ENCODE data around the gene SEMA7A.

DNA sequence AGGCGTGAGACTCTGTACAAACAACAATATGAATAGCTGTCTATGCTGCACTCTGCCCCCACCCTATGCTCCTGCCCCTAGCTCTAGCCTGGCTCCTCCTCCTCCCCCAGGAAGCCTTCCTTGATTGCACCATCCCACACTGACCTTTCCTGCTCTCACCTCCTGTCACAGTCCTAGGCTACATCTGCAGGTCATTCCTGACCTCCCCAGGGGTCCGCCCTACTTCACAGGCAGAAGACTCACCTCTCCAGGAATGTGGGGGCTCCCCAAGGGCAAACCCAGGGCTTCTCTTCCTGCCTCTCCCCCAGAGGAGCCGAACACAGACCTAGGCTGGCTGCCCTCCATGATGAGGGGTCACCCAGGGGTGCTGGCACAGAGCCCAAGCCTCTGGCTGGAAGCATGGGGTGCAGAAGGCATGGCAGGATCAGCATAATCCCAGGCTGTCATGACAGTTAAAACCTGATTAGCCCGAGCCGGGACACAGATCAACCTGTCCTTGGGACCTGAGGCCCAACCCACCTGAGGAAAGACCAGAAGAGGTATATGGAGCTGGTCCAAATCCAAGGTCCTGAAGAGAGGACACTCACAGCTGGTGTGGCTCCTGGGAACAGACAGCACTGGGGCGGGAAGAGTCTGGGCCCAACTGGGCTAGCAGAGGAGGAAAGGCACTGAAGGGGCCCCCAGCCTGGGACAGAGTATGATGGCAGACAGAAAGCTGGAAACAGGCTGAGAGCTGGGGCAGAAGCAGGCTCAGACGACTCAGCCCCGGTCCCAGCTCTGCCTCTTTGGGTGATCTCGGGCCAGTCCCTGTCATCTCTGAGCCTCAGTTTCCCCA is 5.9 kb downstream of the SEMA7A start:
- TF ChIP-seq, protein P1, sequence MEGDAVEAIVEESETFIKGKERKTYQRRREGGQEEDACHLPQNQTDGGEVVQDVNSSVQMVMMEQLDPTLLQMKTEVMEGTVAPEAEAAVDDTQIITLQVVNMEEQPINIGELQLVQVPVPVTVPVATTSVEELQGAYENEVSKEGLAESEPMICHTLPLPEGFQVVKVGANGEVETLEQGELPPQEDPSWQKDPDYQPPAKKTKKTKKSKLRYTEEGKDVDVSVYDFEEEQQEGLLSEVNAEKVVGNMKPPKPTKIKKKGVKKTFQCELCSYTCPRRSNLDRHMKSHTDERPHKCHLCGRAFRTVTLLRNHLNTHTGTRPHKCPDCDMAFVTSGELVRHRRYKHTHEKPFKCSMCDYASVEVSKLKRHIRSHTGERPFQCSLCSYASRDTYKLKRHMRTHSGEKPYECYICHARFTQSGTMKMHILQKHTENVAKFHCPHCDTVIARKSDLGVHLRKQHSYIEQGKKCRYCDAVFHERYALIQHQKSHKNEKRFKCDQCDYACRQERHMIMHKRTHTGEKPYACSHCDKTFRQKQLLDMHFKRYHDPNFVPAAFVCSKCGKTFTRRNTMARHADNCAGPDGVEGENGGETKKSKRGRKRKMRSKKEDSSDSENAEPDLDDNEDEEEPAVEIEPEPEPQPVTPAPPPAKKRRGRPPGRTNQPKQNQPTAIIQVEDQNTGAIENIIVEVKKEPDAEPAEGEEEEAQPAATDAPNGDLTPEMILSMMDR (conservative IDR thresholded peaks at IDR 0.05; ENCODE audit: low read depth, low read length), result no peak
- TF ChIP-seq EZH2phosphoT487 (IDR thresholded peaks at IDR 0.05; ENCODE audit: borderline replicate concordance, low read length), result no peak
